GM10847 (cell line): ENCODE results near the gene ENHO.

Source experiments
- POLR2A ChIP-seq: IDR thresholded peaks from 2 replicates; pipeline ENCODE4 v1.6.1; 2011; ENCODE audit not compliant: insufficient read length; ENCODE audit errors: extremely low read depth

ENHO gene

DNA sequence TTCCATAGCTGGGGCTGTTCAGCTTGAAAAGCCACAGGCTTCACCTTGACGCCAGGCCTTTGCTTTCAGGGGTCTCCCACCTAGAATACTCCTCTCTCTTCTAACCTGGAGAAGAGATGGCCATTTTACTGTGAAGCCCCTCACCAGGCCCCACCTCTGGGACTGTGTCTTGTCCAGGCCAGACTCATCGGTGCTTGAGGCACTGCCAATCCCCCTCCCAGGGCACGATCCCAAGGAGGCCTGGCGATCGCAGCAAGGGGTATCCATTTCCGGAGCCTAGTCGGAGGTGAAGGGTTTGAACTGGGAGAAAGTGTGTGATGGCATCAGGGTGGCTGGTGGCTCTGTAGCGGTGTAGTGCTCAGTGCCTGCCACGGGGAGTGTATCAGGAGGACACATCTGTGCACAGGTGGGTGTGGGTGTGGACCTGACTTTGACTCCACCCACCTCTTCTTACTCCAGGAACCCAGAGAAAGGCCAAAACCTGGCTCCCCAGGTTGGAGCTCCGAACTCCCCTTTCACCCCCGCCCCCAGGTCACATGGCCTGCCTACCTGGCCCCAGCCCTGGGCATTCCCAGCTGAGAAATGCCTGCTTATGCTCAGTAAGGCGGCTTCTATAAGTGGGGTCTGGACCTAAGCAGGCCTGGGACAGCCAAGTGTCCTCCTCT, 27.4 kb upstream of the ENHO start:
- no peak for TF ChIP-seq POLR2A

DNA sequence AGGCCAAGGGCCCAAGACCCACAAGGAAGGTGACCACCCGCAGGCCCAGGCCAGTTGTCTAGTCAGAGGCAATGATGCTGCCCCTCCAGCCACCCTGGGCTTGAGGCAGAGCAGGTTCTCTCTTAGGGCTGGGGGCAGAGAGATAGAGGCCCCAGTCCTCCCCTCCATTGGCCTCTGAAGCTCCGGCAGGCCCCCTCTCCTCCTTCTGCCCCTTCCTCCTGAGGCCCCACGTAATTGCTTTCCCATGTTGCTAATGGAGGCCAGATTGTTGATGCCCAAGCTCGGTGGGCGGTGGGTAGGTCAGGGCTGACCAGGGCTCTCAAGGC, 26.6 kb upstream of the ENHO start:
- no peak for TF ChIP-seq POLR2A

DNA sequence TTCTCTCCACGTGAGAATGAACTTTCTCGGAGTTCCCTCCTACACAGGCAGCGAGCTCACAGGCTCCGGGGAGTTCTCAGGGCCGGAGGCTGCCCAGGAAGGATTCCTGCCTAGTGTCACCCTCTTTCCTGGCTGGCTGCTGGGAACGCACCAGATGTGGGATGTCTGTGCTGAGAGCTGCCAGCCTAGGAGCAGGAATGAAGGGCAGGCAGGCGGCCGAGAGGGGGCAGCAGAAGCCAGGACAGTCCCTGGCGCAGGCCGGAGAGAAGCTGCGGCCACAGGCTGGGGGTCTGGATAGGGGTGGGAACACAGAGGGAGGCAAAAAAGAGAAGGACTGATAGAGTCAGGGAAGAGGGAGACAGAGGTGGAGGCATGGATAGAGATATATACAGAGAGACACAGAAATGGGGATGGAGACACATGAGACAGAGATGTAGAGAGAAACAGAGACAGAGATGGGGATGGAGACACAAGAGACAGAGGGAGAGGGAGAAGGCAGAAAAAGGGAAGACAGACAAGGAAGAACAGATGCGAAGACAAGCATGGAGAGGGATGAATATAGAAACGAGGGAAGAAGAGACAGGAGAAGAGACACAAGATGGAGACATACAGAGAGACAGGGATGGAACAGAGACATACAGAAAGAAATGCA, 25.3 kb upstream of the ENHO start:
- no peak for TF ChIP-seq POLR2A

DNA sequence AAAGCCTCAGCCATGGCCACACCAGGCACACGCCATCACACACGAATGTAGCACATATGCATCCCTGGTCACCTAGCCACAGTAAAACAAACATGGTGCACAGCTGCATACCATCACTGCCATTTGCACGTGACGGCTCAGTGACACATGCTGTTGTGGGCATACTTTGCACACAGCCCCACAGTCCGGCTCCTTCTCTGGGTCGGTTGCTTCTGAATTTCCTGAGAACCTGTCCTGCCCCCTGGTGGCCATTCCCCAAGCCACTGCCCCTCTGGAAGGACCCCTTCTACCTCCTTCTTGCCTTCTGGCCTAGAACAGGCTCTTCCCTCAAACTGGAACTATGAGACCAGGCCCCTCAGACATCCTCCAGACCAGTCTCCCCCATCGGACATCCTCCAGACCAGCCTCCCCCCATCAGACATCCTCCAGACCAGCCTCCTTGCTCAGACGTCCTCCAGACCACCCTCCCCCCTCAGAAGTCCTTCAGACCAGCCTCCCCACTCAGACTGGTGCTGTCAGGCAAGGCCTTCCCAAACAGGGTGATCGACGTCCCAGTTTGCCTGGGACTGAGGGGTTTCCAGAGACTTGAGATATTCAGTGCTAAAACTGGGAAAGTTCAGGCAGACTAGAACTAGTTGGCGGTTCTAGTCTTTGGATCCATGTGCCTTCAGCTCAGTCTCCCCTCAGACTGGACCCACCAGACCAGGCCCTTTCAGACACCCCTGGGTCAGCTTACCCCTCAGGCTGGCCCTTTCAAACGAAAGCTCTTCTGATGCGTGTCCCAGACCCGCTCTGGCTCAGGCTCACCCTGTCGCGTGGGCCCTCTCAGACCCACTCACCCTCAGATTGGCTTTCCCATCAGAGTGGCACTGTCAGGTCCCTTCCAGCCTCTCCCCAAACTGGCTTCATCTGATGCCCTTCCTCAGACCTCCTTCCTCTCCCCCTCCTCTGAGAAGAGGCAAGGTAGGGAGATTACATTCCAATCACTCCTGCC, 24.3 kb upstream of the ENHO start:
- TF ChIP-seq POLR2A, result no peak

DNA sequence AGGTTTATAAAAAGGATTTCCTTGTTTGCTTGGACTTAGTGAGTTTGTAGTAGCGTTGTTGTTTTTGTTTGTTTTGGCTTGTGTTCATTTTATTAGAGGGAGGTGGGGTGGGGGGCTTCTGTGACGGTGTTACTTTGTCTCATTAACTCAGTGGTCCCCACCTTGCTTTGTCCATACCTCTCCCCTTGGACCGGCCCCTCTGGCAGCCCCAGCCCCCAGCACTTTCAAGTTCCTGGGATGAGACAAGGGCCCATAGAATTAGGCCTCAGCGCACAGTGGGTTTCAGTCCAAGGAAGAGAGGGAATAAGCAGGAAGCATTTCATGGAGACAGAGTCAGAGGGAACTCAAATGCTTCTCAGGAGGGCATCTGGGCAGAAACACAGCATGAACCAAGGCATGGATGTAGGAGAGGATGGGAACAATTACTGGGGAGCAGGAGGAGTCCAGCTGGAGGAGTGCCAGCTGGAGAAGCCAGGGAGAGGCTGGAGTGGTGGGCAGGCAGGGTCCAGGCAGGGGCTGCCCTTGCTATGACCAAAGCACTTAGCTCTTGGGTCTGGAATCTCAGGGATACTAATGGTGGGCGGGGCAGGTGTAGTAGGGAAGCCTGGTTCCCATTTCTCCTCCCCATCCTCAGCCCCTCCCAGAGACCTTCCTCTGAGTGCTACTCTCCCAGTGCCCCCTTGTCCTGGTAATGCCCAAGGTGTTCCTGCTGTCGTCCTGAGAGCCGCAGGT, 23.5 kb upstream of the ENHO start:
- TF ChIP-seq POLR2A, result no peak

DNA sequence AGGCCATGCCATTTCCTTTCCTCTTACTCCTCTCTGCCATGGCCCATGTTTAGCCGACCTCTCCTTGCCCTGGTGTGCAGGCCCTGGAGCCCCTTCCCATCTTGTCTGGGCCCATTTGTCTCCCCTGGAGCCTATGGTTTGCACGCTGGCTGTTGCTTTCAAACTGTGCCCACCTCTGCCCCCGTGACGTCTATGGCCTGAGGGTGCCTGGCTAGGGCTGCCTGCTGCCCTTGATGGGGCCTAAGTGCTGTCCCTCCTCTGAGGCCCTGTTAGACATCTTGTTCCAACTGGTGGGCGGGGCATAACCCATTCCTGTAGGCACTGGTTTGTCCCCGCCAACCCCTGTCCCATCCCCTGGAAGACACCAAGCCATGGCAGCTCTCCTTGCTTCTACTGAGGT, 22.7 kb upstream of the ENHO start:
- TF ChIP-seq POLR2A, result no peak

DNA sequence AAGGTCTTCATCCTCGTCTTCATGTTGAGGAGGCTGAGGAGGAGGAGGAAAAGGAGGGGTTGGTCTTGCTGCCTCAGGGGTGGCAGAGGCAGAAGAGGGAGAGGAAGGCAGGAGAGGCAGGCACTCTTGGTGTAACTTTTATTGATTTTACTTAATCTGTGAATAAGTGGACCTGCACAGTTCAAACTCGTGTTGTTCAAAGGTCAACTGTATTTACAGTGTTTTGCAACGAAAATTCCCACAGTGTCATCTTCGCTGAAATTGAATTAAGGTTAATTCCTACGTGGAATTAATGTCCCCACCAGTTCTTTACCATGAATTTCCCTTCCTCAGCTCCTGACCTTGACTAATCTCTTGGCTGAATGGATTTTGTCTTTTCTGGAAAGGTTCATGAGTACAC, 21.2 kb upstream of the ENHO start:
- no peak for TF ChIP-seq POLR2A

DNA sequence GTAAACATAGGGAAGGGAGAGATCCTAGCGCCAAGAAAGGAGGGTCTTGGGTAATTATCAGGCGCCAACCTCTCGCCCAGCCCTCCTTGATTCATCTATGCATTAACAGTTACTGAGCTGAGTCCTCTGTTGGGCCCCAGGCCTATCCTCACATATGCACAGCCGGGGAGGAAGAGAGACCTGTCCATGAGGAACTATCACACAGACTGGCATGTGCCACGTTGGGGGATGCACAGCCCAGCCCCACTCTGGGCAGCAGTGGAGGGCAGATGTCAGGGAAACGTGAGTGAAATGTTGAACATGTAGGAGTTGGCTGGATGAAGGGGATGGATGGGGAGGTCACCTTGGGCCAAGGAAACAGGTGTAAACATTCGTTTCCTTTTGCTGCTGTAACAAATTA, 18.8 kb upstream of the ENHO start:
- no peak for TF ChIP-seq POLR2A

DNA sequence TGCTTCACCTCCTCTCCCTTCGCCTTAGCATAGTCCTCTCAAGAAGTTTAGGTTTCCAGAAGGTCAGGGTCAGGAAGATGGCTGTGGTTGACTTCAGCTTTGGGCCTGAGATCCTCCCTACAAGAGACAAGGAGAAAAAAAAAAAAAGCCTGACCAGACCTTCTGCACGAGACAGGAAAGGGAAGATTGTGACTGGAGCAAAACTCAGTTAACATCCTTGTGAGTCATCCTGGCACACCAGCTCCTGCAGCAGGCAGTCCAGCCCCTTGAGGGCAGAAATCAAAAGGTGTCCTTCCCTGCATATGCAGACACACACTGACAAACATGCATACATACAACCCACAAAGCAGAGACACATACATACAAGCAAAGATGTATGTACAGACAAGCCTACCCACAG, 18.0 kb upstream of the ENHO start:
- no peak for TF ChIP-seq POLR2A

DNA sequence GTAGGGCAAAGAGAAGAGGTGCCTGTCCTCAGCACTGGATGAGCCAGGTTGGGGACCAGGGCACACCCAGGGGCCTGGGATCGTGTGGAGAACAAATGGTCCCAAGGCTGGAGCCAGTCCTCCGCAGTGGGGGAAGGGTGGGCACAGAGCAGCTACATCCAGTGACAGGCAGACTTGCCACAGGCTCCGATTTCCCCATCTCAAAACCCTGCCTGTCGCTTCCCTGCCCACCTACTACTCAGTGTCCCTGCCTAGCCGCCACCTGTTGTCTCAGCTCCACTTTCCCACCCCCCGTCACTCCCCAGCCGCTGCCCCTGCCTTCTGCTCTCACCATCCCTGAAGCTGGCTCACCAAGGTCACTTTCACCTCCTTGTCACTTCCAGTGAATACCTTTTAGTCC, 13.9 kb upstream of the ENHO start:
- no peak for TF ChIP-seq POLR2A

DNA sequence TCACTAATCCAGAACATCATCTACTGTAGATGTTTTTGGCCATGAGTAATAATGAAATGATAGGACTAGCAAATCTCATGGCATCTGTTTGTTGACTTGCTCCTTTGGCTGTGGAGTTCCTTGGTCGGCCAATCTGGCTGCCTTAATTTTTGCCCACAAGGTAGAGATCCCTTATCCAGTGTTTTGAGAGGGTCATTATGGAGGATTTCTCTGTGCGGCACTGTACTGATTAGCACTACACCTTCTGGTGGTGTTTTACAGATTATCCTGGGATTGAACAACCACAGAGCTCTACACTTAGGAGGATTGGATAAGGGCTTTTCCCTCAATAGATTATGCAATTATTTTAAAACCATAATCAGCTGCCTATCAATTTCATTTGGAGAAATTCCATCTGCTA, 3.2 kb upstream of the ENHO start:
- TF ChIP-seq POLR2A, result no peak

DNA sequence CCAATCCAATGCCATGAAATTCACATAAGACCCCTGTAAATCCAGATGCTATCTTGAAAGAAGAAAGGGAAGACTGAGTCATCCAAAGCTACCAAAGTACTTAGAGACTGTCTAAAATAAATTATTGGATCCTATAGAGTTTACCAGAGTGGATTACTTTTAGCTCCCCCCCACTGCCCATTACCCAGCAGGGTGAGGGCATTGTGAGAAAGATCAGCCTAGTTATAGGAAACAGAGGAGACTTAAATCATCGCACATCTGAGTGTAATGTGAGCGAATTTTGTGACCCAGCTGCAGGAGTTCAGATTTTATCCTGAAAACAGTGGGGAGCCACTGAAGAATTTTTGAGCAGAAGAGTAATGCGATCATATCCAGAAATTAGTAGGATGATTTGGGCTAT, 1.6 kb upstream of the ENHO start:
- no peak for TF ChIP-seq POLR2A

DNA sequence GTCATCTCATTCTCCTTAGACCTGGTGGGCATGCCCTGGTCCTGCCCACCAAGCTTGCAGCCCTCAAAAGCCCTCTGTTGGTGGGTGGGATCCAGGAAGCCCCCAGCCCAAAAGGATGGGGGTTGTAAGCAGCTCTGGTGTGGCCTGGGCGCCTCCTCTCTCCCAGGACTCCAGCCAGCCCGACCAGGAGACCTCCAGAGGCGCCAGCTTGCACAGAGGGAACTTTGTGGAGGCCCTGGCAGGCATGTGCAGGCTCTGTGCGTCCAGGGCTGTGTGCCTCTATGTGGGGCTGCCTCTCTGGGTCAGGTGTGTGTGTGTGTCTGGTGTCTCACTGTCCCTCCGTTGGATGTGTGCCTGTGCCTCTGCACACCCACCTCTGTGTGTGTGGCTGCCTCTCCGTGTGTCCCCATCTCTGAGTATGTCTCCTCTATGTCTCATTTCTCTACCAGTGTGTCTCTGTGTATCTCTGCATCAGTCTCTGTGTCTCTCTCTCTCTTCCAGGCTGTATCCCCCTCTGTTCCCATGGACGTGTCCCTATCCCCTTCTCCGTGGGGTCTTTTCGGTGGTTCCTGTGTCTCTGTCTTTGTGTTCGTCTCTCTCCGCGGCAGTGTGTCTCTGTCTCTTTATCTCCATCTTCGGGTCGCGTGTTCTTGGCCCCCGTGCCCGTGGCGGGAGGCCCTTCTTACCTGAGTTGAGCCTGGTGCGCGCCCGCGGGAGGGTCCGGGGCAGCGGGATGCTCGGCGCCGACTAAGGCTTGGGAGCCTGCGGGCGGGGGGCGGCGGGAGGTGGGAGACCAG, 501 bp downstream of the ENHO start:
- no peak for TF ChIP-seq POLR2A

DNA sequence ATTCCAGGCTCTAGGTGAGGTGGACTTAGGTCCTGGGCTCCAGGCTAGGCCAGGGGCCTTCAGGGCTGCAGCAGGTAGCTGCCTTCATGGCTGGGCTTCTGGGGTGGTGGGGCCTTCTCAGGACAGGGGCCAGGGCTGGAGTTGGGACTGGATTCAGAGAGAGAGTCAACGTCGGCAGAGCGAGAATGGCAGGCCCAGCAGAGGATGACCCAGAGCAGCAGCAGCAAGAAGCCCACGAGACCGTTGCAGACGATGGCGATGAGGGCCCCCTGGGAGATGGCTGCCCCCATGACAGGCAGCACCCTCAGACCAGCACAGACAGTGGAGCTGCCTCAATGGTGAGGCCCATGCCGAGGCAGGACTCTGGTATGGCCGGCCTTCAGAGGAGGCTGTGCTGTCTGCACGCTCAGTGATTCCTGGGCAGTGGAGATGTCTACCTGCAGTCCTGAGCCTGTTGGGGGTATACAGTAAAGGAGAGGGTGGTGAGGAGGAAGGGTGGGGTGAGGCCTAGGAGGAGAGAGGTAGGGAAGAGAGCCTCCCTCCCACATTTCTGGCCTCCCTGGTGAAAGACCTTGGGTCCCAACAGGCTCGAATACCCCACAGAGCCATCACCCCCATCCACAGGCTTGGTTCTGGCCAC, 1.3 kb downstream of the ENHO start:
- no peak for TF ChIP-seq POLR2A
